Activated T-helper 1 cell treated with anti-CD3 and anti-CD28 coated beads, Interleukin-12 subunit alpha, Interleukin-12 subunit beta, Interleukin-2, Interleukin-4 antibody, amounts not matched to agents 30 ng/mL and 10 ng/mL and 1 ng/mL, durations not matched to agents 14 hours and 24 hours and 36 hours (primary cell): ENCODE data around the gene MSI2. TPM values are rescaled to one million over a fixed set of nuclear protein-coding genes. Genes with fewer than 3 reads are reported as not detected.

Experiments used
- DNase-seq: peaks from one replicate; pipeline ENCODE4 v3.0.0; 2021; ENCODE audit warnings: low spot score
- H3K27ac Mint-ChIP-seq: one replicate; pipeline ENCODE4 v1.8.0; 2021; ENCODE audit warnings: mild to moderate bottlenecking, mixed read lengths
- H3K27me3 Mint-ChIP-seq: one replicate; pipeline ENCODE4 v1.8.0; 2022; ENCODE audit warnings: mild to moderate bottlenecking, moderate library complexity, mixed read lengths; ENCODE audit not compliant: insufficient read depth
- H3K36me3 Mint-ChIP-seq: one replicate; pipeline ENCODE4 v1.8.0; 2021; ENCODE audit warnings: low read depth, mixed read lengths
- H3K4me1 Mint-ChIP-seq: one replicate; pipeline ENCODE4 v1.8.0; 2021; ENCODE audit warnings: low read depth, mixed read lengths
- H3K4me3 Mint-ChIP-seq: one replicate; pipeline ENCODE4 v1.8.0; 2021; ENCODE audit warnings: mild to moderate bottlenecking, moderate library complexity, mixed read lengths
- H3K9me3 Mint-ChIP-seq: one replicate; pipeline ENCODE4 v1.8.0; 2021; ENCODE audit warnings: mixed read lengths
- intact Hi-C: fragments of 100-400 bp; cut with micrococcal nuclease; formaldehyde crosslinking; loops from one replicate; pipeline ENCODE4 v1.15.1; 2024
- total RNA-seq: library from RNA; stranded (reverse); gene quantifications from 2 replicates; pipeline ENCODE4 v1.2.3, GENCODE V29; 2022

The MSI2 gene
- total RNA-seq, 1 donor from 2014 or later, result 278 TPM

GRCh38 chr17:57448759-57449283 is 192.5 kb downstream of the MSI2 start:
- Mint-ChIP-seq H3K4me1 (peaks cover 84% of the 10 kb centered on the region), H3K36me3 (peaks cover 21% of the 10 kb centered on the region), H3K9me3 (no peaks in the 10 kb centered on the region), H3K4me3 (no peak overlapping the region), H3K27me3 (no peaks in the 10 kb centered on the region), H3K27ac (no peak overlapping the region)
- intact Hi-C loops, result loop anchor here (10.0 kb wide), 2 partner anchors 226 to 314 kb away; no protein-coding TSS in a partner anchor
- no peak for DNase-seq

- intact Hi-C loops, result loop anchor here (1.0 kb wide), 2 partner anchors 10 to 12 kb away; no protein-coding TSS in a partner anchor
- Mint-ChIP-seq H3K36me3 (peaks cover 27% of the 10 kb centered on the region), H3K27me3 (no peaks in the 10 kb centered on the region), H3K4me1 (peaks cover 85% of the 10 kb centered on the region), H3K4me3 (peak overlapping the region; percentile 49), H3K9me3 (no peaks in the 10 kb centered on the region), H3K27ac (peak overlapping the region; percentile 82)
- DNase-seq, result no peak
Measured at GRCh38 chr17:57451191-57451590, 194.9 kb downstream of the MSI2 start.

DNA sequence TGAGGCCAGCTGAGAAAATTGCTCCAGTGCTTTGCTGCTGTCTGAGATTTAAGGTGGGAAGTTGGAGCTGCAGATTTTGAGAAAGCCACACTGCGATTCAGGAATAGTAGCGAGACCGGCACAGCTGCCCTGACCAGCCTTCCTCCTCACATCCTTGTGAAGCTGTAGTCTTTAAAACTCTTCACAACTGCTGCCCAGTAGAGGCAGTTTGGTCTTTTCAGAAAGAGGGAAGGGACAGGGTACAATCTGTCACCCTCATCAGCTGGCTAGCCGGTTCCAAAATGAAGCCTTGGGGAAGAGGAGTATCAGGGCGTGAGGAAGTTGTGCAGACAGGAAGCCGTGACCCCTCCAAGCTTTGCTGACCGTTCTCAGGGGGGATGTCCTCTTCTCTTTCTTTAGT is 195.3 kb downstream of the MSI2 start:
- intact Hi-C loops, result loop anchor here (1.0 kb wide), 2 partner anchors 10 to 12 kb away; no protein-coding TSS in a partner anchor
- H3K36me3 Mint-ChIP-seq, result peaks cover 30% of the 10 kb centered on the region
- no peaks in the 10 kb centered on the region for H3K27me3 Mint-ChIP-seq
- DNase-seq, result no peak
- H3K9me3 Mint-ChIP-seq, result no peaks in the 10 kb centered on the region
- H3K4me3 Mint-ChIP-seq, result no peak overlapping the region
- H3K27ac Mint-ChIP-seq, result peak overlapping the region; percentile 82
- H3K4me1 Mint-ChIP-seq, result peaks cover 87% of the 10 kb centered on the region

DNA sequence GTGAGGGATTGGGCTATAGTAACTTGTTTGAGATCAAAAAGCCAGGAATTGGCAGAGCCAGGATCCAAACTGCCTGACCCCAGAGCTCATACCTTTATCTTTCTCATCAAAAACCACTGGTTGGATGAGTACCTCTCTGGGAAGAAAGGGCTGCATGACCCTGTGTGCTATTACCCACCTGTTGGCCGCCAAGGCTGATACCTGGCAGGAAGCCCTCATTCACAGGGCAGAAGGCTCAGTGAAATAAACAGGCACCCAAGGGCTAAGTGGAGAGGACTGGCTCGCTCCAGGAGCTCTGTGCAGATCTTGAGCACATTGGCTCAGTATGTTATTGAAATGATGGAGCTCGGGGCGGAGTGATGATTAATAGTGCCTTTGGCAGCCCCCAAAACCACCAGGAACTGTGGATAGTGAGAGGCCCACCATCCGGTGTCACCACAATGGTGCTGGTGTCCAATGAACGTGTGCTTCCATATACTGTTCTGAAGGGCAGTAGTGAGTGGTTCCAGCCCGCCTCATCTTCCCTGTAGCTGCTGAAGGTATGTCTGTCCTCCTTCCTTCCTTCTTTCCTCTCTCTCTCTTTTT is 197.6 kb downstream of the MSI2 start:
- no peaks in the 10 kb centered on the region for H3K27me3 Mint-ChIP-seq
- no peak for DNase-seq
- intact Hi-C loops, result loop anchor here (2.0 kb wide), 1 partner anchor 197 kb away; the partner anchor contains the start of gene MSI2
- H3K4me3 Mint-ChIP-seq, result peak overlapping the region; percentile 55
- peak overlapping the region; percentile 91 for H3K27ac Mint-ChIP-seq
- H3K9me3 Mint-ChIP-seq, result no peaks in the 10 kb centered on the region
- H3K36me3 Mint-ChIP-seq, result peaks cover 32% of the 10 kb centered on the region
- peaks cover 81% of the 10 kb centered on the region for H3K4me1 Mint-ChIP-seq

- no peaks in the 10 kb centered on the region for H3K27me3 Mint-ChIP-seq
- H3K4me3 Mint-ChIP-seq, result peak overlapping the region; percentile 55
- H3K27ac Mint-ChIP-seq, result peak overlapping the region; percentile 91
- no peaks in the 10 kb centered on the region for H3K9me3 Mint-ChIP-seq
- no peak for DNase-seq
- intact Hi-C loops, result loop anchor here (1.0 to 2.0 kb wide), 3 partner anchors 9 to 198 kb away; partner anchors contain the start of gene MSI2
- peaks cover 40% of the 10 kb centered on the region for H3K36me3 Mint-ChIP-seq
- H3K4me1 Mint-ChIP-seq, result peaks cover 82% of the 10 kb centered on the region
Measured at GRCh38 chr17:57454729-57455062, 198.4 kb downstream of the MSI2 start.

DNA sequence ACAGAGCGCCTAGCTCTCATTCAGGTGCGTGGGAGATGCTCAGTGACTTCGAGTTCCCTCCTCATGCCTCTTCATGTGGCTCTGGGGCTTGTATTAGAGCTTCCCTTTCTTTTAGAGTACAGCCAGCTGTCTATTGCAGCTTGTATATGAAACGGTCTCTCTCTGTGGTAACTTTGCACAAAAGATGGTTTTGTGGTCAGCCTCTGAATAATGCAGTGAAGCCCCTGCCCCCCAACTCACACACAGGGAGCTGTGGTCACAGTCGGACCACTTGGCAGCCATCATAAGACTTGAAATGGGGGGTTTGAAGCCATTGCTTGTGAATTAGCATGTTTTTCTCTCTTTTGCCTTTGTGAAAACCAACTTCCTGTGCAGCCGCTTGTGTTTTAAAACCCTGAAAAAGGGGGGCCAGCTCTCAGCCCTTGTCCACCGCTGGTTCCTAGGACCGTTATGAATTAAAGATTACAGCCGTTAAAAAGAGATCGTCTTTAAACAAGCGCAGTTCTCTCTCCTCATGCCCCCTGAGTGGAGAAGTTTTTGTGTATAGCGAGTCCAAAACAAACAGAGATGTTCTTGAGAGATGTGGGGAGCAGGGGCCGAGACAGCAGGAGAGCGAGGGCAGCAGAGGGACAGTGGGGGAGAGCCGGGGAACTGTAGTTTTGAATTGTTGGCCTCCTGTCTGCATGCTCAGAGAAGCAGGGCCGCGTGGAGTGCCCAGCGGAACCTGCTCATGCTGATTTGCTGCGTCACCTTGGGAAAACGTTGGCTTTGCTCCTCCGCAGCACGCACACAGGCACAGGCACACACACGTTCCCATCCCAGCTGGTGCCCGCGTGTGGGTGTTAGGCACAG is 199.0 kb downstream of the MSI2 start:
- Mint-ChIP-seq H3K4me1 (peaks cover 83% of the 10 kb centered on the region), H3K9me3 (no peaks in the 10 kb centered on the region), H3K27me3 (no peaks in the 10 kb centered on the region), H3K36me3 (peaks cover 40% of the 10 kb centered on the region), H3K4me3 (peak overlapping the region; percentile 55), H3K27ac (peak overlapping the region; percentile 91)
- DNase-seq, result peak; percentile 33
- intact Hi-C loops, result loop anchor here (1.0 to 2.0 kb wide), 3 partner anchors 8 to 198 kb away; partner anchors contain the start of gene MSI2

GRCh38 chr17:57456622-57457021 is 200.3 kb downstream of the MSI2 start:
- Mint-ChIP-seq H3K36me3 (peaks cover 43% of the 10 kb centered on the region), H3K27ac (peak overlapping the region; percentile 34), H3K27me3 (no peaks in the 10 kb centered on the region), H3K4me3 (no peak overlapping the region), H3K4me1 (peaks cover 85% of the 10 kb centered on the region), H3K9me3 (peaks cover 5% of the 10 kb centered on the region)
- DNase-seq, result no peak
- intact Hi-C loops, result no loop called here

- no peak for DNase-seq
- Mint-ChIP-seq H3K4me3 (no peak overlapping the region), H3K27ac (no peak overlapping the region), H3K27me3 (no peaks in the 10 kb centered on the region), H3K36me3 (peaks cover 45% of the 10 kb centered on the region), H3K4me1 (peaks cover 85% of the 10 kb centered on the region), H3K9me3 (peaks cover 5% of the 10 kb centered on the region)
- intact Hi-C loops, result no loop called here
Measured at GRCh38 chr17:57457188-57457587, 200.9 kb downstream of the MSI2 start.

GRCh38 chr17:57458718-57459285 is 202.5 kb downstream of the MSI2 start:
- Mint-ChIP-seq H3K4me1 (peaks cover 85% of the 10 kb centered on the region), H3K9me3 (peaks cover 5% of the 10 kb centered on the region), H3K27me3 (no peaks in the 10 kb centered on the region), H3K36me3 (peaks cover 45% of the 10 kb centered on the region), H3K27ac (peak overlapping the region; percentile 90), H3K4me3 (no peak overlapping the region)
- intact Hi-C loops, result no loop called here
- no peak for DNase-seq

GRCh38 chr17:57459286-57459915 is 203.1 kb downstream of the MSI2 start:
- Mint-ChIP-seq H3K27ac (peak overlapping the region; percentile 90), H3K27me3 (no peaks in the 10 kb centered on the region), H3K9me3 (peaks cover 5% of the 10 kb centered on the region), H3K4me3 (no peak overlapping the region), H3K4me1 (peaks cover 85% of the 10 kb centered on the region), H3K36me3 (peaks cover 47% of the 10 kb centered on the region)
- intact Hi-C loops, result no loop called here
- DNase-seq, result no peak

- peak overlapping the region; percentile 39 for H3K4me3 Mint-ChIP-seq
Measured at GRCh38 chr17:57461082-57461481, 204.8 kb downstream of the MSI2 start.

DNA sequence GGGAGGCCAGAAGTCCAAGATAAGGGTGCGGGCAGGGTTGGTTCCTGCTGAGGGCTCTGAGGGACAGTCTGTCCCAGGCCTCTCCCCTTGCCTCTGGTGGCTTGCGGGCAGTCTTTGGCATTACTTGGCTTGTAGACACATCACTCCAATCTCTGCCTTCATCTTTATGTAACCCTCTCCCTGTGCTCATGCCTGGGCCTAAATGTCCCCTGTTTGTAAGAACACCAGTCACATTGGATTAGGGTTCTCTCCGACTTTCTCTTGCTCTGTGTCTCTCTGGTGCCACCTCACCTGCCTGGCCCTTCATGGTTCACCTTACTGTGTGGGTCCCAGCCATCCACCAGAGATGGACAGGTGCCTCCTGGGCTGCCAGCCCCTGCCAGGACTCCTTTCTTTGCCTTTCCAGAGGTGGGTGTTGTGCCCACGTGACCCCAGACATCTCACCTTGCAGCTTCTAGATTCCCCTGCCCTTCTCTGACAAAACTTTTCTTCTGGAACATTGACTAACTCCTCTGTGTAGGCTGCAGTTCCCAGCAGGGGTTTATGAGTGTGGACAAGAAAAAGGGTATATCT is 205.8 kb downstream of the MSI2 start:
- peaks cover 30% of the 10 kb centered on the region for H3K36me3 Mint-ChIP-seq
- no peak for DNase-seq
- H3K9me3 Mint-ChIP-seq, result peaks cover 5% of the 10 kb centered on the region
- intact Hi-C loops, result loop anchor here (2.0 kb wide), 3 partner anchors 45 to 139 kb away; no protein-coding TSS in a partner anchor
- H3K27me3 Mint-ChIP-seq, result no peaks in the 10 kb centered on the region
- peak overlapping the region; percentile 67 for H3K4me3 Mint-ChIP-seq
- peaks cover 72% of the 10 kb centered on the region for H3K4me1 Mint-ChIP-seq
- H3K27ac Mint-ChIP-seq, result peak overlapping the region; percentile 90

More at GRCh38 chr17:57461082-57461481, 204.8 kb downstream of the MSI2 start:
- no peaks in the 10 kb centered on the region for H3K27me3 Mint-ChIP-seq
- H3K36me3 Mint-ChIP-seq, result peaks cover 36% of the 10 kb centered on the region
- peaks cover 5% of the 10 kb centered on the region for H3K9me3 Mint-ChIP-seq
- peaks cover 80% of the 10 kb centered on the region for H3K4me1 Mint-ChIP-seq
- no peak for DNase-seq
- peak overlapping the region; percentile 90 for H3K27ac Mint-ChIP-seq
- intact Hi-C loops, result no loop called here
